Trophoblast cell (in vitro differentiated cells and primary cell): Measurements from ENCODE around the gene IL6ST.
"Not testable (repeated sequence)": the region's sequence is repeated elsewhere in the genome, so short reads cannot be mapped to it uniquely, and the experiment has no call there.

Source experiments
- DNase-seq, 2 donors: peaks; one replicate each; pipeline ENCODE4 v3.0.0-alpha.2; 2016
- H2AFZ ChIP-seq: 2 replicates; pipeline ENCODE4 v1.6.1; 2013; ENCODE audit warnings: low read length, moderate library complexity, mild to moderate bottlenecking; ENCODE audit not compliant: insufficient read depth, poor library complexity
- H2AK5ac ChIP-seq: 2 replicates; pipeline ENCODE4 v1.6.1; 2013; ENCODE audit warnings: mild to moderate bottlenecking, low read length
- H2BK120ac ChIP-seq: 2 replicates; pipeline ENCODE4 v1.6.1; 2013; ENCODE audit warnings: low read length, mild to moderate bottlenecking, moderate library complexity; ENCODE audit not compliant: insufficient read depth, poor library complexity
- H2BK12ac ChIP-seq: 2 replicates; pipeline ENCODE4 v1.6.1; 2013; ENCODE audit warnings: mild to moderate bottlenecking, low read length, moderate library complexity
- H2BK5ac ChIP-seq: 2 replicates; pipeline ENCODE4 v1.6.1; 2013; ENCODE audit warnings: low read length, low read depth, moderate library complexity, mild to moderate bottlenecking; ENCODE audit not compliant: poor library complexity
- H3K14ac ChIP-seq: 2 replicates; pipeline ENCODE4 v1.6.1; 2013; ENCODE audit warnings: mild to moderate bottlenecking, low read length
- H3K18ac ChIP-seq: 2 replicates; pipeline ENCODE4 v1.6.1; 2013; ENCODE audit warnings: mild to moderate bottlenecking, low read length
- H3K23ac ChIP-seq: 2 replicates; pipeline ENCODE4 v1.6.1; 2013; ENCODE audit warnings: low read length
- H3K27ac ChIP-seq: 2 replicates; pipeline ENCODE4 v1.5.1; 2013; ENCODE audit warnings: low read depth, mild to moderate bottlenecking, inconsistent platforms, low read length, moderate library complexity
- H3K27me3 ChIP-seq: 2 replicates; pipeline ENCODE4 v1.6.1; 2013; ENCODE audit warnings: inconsistent platforms, mild to moderate bottlenecking, low read length, moderate library complexity; ENCODE audit not compliant: insufficient read depth
- H3K36me3 ChIP-seq, 2 experiments: 1 replicate in 1 of 2; 2 replicates in 1 of 2; pipeline ENCODE4 v1.6.1; 2013; ENCODE audit warnings: low read length in 2 of 2, mild to moderate bottlenecking in 2 of 2, moderate library complexity in 1 of 2; ENCODE audit not compliant: insufficient read depth in 2 of 2, control insufficient read depth in 1 of 2
- H3K4ac ChIP-seq: 2 replicates; pipeline ENCODE4 v1.6.1; 2013; ENCODE audit warnings: low read depth, mild to moderate bottlenecking, low read length, moderate library complexity
- H3K4me1 ChIP-seq, 2 experiments: 1 replicate in 1 of 2; 2 replicates in 1 of 2; pipeline ENCODE4 v1.6.1; 2013; ENCODE audit warnings: low read length in 2 of 2, mild to moderate bottlenecking in 2 of 2, moderate library complexity in 1 of 2; ENCODE audit not compliant: insufficient read depth in 2 of 2, control insufficient read depth in 1 of 2
- H3K4me2 ChIP-seq: 2 replicates; pipeline ENCODE4 v1.6.1; 2013; ENCODE audit warnings: inconsistent platforms, mild to moderate bottlenecking, low read length, moderate library complexity
- H3K4me3 ChIP-seq: 2 replicates; pipeline ENCODE4 v1.5.1; 2013; ENCODE audit warnings: mild to moderate bottlenecking, low read depth, low read length, inconsistent platforms
- H3K79me1 ChIP-seq: one replicate; pipeline ENCODE4 v1.6.1; 2013; ENCODE audit warnings: low read length
- H3K79me2 ChIP-seq: 2 replicates; pipeline ENCODE4 v1.6.1; 2013; ENCODE audit warnings: low read length, mild to moderate bottlenecking; ENCODE audit not compliant: control insufficient read depth, insufficient read depth, poor library complexity
- H3K9ac ChIP-seq: 2 replicates; pipeline ENCODE4 v1.6.1; 2013; ENCODE audit warnings: mild to moderate bottlenecking, low read length
- H3K9me3 ChIP-seq: 2 replicates; pipeline ENCODE4 v1.6.1; 2013; ENCODE audit warnings: low read depth, mild to moderate bottlenecking, control low read depth, inconsistent platforms, low read length; ENCODE audit not compliant: insufficient read depth
- H4K12ac ChIP-seq: 2 replicates; pipeline ENCODE4 v1.6.1; 2013; ENCODE audit warnings: low read depth, mild to moderate bottlenecking, low read length, moderate library complexity
- H4K8ac ChIP-seq: 2 replicates; pipeline ENCODE4 v1.6.1; 2013; ENCODE audit warnings: low read depth, mild to moderate bottlenecking, low read length, moderate library complexity
- H4K91ac ChIP-seq: one replicate; pipeline ENCODE4 v1.6.1; 2013; ENCODE audit warnings: low read depth, mild to moderate bottlenecking, low read length, moderate library complexity
- WGBS: extraction: QIAGEN DNeasy Blood & Tissue Kit; methylation state at CpG from one replicate; pipeline ENCODE4 v1.1.7; 2013; ENCODE audit warnings: missing lambda C conversion rate; ENCODE audit not compliant: insufficient read length, insufficient coverage; ENCODE audit errors: extremely low coverage; 5-methylcytosine and 5-hydroxymethylcytosine counted together

The IL6ST gene

GRCh38 chr5:56002303-56002702, 7.5 kb upstream of the IL6ST start:
- H3K9ac ChIP-seq = no peak overlapping the region
- H3K36me3 ChIP-seq = no peaks in the 10 kb centered on the region
- H3K4me3 ChIP-seq = no peak overlapping the region
- H2AK5ac ChIP-seq = no peak overlapping the region
- no peak overlapping the region for H3K14ac ChIP-seq
- H4K91ac ChIP-seq = no peak overlapping the region
- H3K27ac ChIP-seq = no peak overlapping the region
- no peaks in the 10 kb centered on the region for H3K4me1 ChIP-seq
- no peak overlapping the region for H4K12ac ChIP-seq
- no peak overlapping the region for H3K18ac ChIP-seq
- no peak for DNase-seq
- no peak overlapping the region for H3K4me2 ChIP-seq
- no peak overlapping the region for H3K4ac ChIP-seq
- no peaks in the 10 kb centered on the region for H3K79me1 ChIP-seq
- no peaks in the 10 kb centered on the region for H3K27me3 ChIP-seq
- H2BK12ac ChIP-seq = no peak overlapping the region
- H2BK120ac ChIP-seq = no peak overlapping the region
- no CpG with 5 or more reads among the region's 2 CpGs for WGBS
- H2BK5ac ChIP-seq = no peak overlapping the region
- H2AFZ ChIP-seq = no peak overlapping the region
- H4K8ac ChIP-seq = no peak overlapping the region
- H3K23ac ChIP-seq = no peak overlapping the region
- no peaks in the 10 kb centered on the region for H3K9me3 ChIP-seq
- no peaks in the 10 kb centered on the region for H3K79me2 ChIP-seq

GRCh38 chr5:56000221-56000620, 5.5 kb upstream of the IL6ST start:
- not testable (repeated sequence) for H3K27ac ChIP-seq, H2BK120ac ChIP-seq, H2BK5ac ChIP-seq, H3K79me1 ChIP-seq, H2AK5ac ChIP-seq, H3K18ac ChIP-seq, H4K91ac ChIP-seq, H3K14ac ChIP-seq, H4K12ac ChIP-seq, H2AFZ ChIP-seq, DNase-seq, H2BK12ac ChIP-seq, H3K79me2 ChIP-seq, H3K36me3 ChIP-seq, H3K4ac ChIP-seq, H3K9me3 ChIP-seq, H3K4me1 ChIP-seq, H3K27me3 ChIP-seq, H4K8ac ChIP-seq, H3K23ac ChIP-seq, H3K9ac ChIP-seq, H3K4me3 ChIP-seq, H3K4me2 ChIP-seq
- WGBS = no CpG with 5 or more reads among the region's 5 CpGs

- Histone ChIP-seq H4K8ac (no peak overlapping the region), H3K23ac (no peak overlapping the region), H3K36me3 (no peaks in the 10 kb centered on the region), H2BK120ac (no peak overlapping the region), H3K79me1 (peaks cover 11% of the 10 kb centered on the region), H4K91ac (no peak overlapping the region), H2AFZ (no peak overlapping the region), H3K18ac (no peak overlapping the region), H2BK12ac (no peak overlapping the region), H4K12ac (no peak overlapping the region), H3K4ac (no peak overlapping the region), H3K4me3 (no peak overlapping the region), H3K27me3 (no peaks in the 10 kb centered on the region), H3K4me1 (no peaks in the 10 kb centered on the region), H2AK5ac (no peak overlapping the region), H3K9ac (no peak overlapping the region), H2BK5ac (no peak overlapping the region), H3K27ac (no peak overlapping the region), H3K4me2 (no peak overlapping the region), H3K14ac (no peak overlapping the region), H3K79me2 (peaks cover 9% of the 10 kb centered on the region), H3K9me3 (peaks cover 1% of the 10 kb centered on the region)
- WGBS = no CpG with 5 or more reads among the region's 6 CpGs
- DNase-seq = peak in 1 of 2 donors; percentile 76
These were observed 4.2 kb upstream of the IL6ST start for GRCh38 chr5:55998966-55999365.

GRCh38 chr5:55997742-55998351, 3.1 kb upstream of the IL6ST start:
- no peak overlapping the region for H2AK5ac ChIP-seq
- H3K4ac ChIP-seq = no peak overlapping the region
- peaks cover 11% of the 10 kb centered on the region for H3K79me1 ChIP-seq
- H4K12ac ChIP-seq = no peak overlapping the region
- H4K8ac ChIP-seq = no peak overlapping the region
- WGBS = no CpG with 5 or more reads among the region's 5 CpGs
- H3K23ac ChIP-seq = no peak overlapping the region
- H3K27me3 ChIP-seq = no peaks in the 10 kb centered on the region
- no peak overlapping the region for H2BK5ac ChIP-seq
- no peak overlapping the region for H2BK12ac ChIP-seq
- H2BK120ac ChIP-seq = no peak overlapping the region
- peak; percentile 12 to 55 for DNase-seq
- no peak overlapping the region for H3K14ac ChIP-seq
- H3K4me2 ChIP-seq = no peak overlapping the region
- no peak overlapping the region for H2AFZ ChIP-seq
- H3K4me1 ChIP-seq = no peaks in the 10 kb centered on the region
- no peak overlapping the region for H3K27ac ChIP-seq
- H3K9me3 ChIP-seq = peaks cover 1% of the 10 kb centered on the region
- H3K9ac ChIP-seq = no peak overlapping the region
- H3K36me3 ChIP-seq = no peaks in the 10 kb centered on the region
- no peak overlapping the region for H3K4me3 ChIP-seq
- H3K79me2 ChIP-seq = peaks cover 10% of the 10 kb centered on the region
- no peak overlapping the region for H3K18ac ChIP-seq
- H4K91ac ChIP-seq = no peak overlapping the region
